NCI-H345 treated with DMSO at 0.1 percent for 48 hours (cell line): ENCODE measurements around the gene CCIN.
"Not testable (repeated sequence)": the region's sequence is repeated elsewhere in the genome, so short reads cannot be mapped to it uniquely, and the experiment has no call there.

Experiments used
- DNase-seq: peaks from one replicate; lab custom pipeline; 2025; ENCODE audit not compliant: unreplicated experiment; lab: John Stamatoyannopoulos, UW

The CCIN gene

DNA sequence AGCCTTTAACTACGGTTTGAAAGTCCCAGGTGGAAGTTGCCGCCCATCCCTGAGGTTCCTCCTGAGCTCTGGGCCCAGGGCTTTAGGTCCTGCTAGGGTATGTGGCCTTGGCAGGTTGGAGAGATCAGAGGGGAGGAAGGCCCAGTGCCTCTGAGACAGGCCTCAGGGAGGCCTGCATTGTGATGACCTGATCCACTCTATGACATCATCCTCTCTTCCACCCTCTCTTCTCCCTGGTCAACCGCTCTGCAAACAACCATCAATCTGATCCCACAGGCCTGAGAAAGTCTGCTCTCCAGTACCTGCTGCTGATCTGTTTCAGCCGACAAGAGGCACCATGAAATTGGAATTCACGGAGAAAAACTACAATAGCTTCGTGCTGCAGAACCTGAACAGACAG, at the start of gene CCIN:
Gene CCIN, plus strand, starts transcription at position 223 of the 400 bp plus-strand sequence. Its CDS starts 115 bp downstream, at position 338.
- no peak for DNase-seq

DNA sequence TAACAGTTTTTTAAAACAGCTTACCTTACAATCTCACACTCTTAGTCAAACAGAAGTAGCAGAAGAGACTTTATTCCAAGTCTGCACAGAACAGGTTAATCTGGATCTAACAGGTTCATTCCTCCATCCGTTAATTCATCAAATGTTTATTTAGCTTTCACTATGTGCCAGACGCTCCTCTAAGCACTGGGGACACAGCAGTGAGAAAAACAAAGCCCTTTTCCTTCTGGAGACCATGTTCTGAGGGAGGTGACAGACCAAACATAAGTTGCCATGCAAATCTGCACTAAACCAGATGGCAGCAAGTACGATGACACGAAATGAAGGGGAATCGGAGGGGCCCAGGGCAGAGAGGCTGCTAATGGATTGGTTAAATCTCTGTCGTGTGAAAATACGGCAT, 49.7 kb upstream of the CCIN start:
- DNase-seq = no peak

DNA sequence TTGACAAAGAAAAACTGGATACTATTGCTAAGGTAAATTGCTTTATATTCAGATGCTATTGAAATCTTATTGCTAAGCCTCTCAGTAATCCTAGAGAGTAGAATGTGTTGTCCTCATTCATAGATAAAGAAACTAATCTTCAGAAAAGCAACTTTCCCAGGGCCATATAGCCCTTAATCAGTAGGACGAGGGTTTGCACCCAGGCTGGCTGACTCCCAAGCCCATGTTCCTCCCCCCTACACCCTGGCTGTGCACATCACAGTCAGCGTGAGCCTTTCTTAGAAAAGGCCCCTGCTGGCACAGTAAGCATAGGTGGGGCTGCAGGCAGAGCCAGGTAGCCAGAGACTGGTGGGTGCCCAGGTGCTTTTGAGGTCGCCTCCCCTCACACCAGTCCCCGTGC, 48.5 kb upstream of the CCIN start:
- DNase-seq = no peak

DNA sequence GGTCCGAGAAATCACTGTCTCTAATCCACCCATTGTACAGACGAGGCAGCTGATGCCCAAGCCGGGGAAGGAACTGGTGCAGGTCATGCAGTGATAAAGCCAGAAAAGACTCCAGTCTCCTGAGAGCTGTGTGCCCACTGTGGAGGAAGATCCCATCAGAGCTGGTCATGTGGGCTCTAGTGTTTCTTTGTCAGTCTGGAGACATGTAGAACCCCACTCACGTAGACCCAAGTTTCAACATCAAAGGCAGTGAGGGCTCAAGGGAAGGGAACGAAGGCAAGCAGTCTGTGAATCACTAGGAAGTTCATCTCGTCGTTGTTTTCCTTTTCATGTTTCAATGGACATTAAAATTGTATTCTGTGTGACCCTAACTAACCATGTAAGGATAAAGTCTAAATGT, 47.2 kb upstream of the CCIN start:
- DNase-seq = no peak

DNA sequence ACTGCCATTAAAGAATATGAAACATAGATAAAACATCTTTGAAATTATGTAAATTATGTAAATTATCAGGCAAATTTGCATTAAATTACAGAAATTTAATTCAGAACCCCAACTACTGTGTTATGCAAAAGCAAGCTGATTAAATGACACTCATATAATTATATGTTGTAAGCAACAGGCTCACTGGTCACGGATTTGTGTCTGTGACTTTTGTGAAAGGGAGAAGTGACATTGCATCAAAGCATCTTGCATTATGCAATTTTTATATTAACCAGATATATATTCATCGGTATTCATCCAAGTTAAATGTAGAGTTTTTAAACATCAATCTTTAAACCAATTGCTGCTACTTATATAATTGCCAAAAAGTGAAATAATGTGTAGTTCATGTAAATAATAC, 45.7 kb upstream of the CCIN start:
- DNase-seq = no peak

DNA sequence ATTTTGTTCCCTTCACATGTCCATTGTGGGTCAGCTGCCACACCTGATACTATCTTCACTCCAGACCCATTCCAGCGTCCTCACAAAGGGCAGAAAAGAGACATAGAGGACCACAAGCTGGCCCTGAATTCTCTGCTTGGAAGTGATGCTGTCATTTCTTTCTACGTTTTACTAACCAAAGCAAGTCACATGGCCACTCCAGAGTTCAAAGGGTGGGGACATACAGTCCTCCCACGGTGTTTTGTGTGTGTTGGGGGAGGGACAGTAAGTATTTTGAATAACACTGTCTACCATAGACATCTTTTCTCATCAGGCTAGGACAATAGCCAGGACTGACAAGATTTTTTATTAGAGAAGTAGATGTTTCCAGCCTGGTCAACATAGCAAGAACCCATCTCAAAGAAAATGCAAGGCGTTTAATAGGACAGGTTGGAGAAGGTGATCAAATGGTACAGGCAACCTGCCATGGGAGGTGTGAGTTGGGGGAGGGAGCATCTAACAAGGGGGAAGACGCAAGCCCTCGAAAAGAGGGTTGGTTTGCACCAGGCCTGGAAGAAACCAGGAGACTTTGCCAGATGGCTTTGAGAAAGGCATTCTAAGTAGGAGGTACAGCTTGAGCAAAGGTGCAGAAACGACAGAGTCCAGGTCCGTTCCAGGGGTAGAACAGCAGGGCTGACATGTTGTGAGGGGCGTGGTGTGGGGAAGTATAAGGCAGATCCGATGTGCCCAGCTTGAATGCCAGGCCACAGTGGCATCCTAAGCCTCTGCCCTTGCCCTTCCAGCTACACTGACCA, 43.9 kb upstream of the CCIN start:
- DNase-seq = no peak

DNA sequence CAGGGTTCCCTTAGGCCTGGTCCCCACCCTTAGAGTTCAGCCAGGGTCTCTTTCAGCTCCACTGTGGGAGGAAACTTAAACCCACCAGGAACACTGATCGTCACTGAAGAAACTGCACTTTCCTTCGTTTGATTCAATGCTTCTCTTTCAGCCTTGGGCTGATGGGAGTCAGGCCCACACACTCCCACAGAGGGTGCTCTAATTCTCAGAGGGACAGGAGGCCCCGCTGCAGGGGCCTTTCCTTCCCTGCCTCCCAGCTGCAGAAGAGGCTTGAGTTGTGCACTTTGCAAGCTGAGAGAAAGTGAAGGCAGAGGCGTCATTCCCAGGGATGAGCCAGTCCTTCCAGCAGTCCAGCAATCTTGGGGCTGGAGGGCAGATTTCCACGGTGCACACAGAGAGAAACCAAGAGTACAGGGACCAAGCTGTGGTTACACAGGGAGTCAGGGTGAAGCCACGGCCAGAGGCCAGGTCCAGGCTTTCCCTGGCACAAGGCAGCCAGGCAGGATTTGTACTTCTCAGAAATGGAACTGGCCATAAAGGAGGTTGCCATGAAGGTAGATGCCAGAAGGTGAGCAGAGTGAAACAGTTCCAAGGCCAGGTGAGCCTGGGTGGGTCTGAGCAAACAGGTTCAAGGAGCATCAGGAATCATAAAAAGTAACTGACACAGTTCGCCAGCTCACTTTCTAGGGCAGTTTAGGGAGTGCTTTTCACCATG, 43.0 kb upstream of the CCIN start:
- no peak for DNase-seq

DNA sequence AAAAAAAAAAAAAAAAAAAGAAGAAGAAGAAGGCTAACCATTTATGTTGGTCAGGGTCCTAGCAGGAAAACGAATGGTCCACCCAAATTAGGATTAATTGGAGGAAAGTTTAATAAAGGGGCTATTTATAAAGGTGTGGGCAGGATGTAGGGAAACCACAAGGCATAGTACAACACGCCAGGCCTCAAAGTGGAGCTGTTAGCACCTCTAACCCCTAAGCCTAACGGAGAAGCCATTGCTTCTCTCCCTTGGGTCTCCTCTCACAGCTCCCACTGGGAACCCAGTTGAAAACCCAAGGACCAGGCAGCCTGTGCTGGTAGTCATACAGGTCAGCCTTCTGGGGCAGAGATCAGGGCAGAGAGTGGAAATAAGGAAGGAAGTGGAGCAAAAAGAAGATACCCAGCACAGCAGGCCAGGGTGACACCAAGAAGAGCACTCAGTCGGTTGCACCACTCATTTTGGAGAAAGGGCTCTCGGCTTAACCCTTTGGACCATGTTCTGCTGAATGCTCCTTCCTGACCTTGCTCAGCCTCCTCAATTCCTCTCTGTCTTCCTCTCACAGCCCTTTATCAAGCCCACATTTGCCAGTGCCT, 41.4 kb upstream of the CCIN start:
- no peak for DNase-seq

DNA sequence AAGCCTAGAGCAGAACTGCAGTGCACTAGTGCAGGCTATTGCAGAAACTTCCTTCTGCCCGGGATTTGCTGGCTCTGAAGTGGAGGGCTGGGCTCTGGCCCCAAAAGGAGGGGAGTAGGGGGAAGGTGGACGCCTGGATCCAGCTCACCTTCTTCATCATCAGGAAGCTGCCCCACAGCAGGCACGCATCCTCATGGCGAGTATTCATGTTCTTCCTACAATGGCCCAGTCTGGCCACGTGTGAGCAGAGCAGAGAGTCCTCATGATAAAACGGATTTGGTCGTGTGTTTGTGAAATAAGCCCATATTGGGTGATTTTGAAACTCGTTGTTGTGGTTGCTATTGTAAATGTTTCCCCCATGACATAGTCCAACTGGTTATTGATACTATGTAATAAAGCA, 40.8 kb upstream of the CCIN start:
- no peak for DNase-seq

DNA sequence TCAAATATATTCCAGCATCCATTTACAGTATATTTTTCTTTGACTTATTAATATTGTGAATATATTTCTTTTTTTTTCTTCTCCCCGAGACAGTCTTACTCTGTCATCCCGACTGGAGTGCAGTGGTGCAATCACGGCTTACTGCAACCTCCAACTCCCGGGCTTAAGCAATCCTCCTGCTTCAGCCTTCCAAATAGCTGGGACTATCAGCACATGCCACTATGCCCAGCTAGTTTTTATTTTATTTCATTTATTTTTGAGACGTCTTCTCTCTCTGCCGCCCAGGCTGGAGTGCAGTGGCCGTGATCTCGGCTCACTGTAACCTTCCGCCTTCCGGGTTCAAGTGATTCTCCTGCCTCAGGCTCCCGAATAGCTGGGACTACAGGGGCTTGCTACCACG, 40.0 kb upstream of the CCIN start:
- DNase-seq = no peak

DNA sequence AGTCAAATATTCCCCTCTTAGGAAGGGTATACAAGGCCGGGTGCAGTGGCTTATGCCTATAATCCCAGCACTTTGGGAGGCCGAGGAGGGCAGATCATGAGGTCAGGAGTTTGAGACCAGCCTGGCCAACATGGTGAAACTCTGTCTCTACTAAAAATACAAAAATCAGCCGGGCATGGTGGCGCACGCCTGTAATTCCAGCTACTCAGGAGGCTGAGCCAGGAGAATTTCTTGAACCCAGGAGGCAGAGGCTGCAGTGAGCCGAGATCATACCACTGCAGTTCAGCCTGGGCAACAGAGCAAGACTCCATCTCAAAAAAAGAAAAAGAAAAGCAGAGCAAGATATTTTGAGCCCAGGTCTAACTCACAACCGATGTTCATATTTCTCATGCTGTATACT, 37.5 kb upstream of the CCIN start:
- DNase-seq = not testable (repeated sequence)

DNA sequence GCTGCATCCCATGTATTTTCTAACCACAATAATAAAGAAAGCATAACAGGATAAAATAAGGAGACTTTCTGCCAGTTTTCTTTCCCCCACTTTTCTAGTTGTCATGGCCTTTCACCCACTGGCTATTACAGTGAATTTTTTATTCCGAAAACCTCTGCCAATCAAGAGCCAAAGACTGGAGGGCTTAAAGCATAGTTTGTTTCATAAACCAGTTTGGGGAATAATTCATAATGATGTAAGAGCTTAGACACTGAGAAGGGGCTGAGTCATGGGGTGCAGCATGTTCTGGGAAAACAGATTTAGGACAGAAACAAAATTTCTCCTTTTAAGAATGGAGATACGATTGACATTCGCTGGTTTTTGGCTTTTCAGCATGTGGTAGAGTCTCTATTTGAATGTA, 37.1 kb upstream of the CCIN start:
- no peak for DNase-seq

DNA sequence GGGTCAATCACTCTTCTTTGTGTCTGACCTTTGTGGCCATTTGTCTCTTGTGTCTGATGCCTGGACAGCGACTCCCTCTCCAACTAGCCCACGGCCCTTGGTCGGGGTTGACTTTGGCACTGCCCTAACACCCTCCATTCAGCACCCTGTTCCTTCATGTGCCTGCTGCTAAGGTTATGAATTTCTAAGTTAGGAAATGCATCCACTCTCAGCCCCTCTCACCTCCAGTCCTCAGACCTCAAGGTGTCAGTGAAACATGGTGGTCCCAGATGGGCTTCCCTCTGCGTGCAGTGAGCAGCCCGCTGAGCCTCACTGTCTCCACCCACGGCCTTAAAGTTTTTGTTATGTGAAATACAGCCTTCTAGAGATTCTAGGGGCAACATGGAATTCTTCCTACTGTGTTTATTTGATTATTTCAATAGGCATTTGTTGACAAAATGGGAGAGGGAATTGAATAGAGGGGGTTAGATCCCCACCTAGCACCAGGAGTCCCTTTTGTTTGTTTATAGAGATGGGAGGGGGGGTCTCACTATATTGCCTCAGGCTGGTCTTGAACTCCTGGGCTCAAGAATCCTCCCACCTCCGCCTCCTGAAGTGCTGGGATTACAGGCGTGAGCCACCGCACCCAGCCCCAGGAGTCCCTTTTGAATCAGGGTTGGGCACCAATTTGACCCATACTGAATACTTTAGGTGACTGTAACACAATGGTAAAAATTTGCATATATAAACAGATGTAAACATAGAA, 34.3 kb upstream of the CCIN start:
- no peak for DNase-seq

DNA sequence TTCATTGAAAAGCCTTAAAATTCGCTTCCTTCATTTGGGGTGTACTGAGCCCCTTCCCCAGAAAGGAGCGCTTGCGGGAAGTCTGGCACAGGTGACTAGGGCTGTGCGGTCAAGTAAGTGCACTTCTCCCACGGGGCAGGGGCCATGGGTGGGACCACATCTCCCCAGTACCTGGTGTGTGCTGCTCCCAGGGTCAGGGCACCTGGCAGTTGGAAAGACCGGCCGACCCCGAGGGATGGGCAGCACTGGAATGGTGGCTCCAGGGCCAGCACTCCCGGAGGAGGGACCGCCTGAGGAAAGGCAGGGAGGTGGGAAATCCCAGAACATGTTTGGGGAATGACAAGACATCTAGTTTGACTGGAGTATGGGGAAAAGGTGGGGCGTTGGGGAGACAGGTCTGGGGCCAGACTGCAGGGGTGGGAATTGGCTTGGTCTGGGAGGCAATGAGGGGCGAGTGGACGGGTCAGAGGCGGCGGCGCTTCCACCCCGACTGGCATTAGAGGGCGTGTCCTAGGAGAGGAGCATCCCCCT, 33.4 kb upstream of the CCIN start:
- no peak for DNase-seq

DNA sequence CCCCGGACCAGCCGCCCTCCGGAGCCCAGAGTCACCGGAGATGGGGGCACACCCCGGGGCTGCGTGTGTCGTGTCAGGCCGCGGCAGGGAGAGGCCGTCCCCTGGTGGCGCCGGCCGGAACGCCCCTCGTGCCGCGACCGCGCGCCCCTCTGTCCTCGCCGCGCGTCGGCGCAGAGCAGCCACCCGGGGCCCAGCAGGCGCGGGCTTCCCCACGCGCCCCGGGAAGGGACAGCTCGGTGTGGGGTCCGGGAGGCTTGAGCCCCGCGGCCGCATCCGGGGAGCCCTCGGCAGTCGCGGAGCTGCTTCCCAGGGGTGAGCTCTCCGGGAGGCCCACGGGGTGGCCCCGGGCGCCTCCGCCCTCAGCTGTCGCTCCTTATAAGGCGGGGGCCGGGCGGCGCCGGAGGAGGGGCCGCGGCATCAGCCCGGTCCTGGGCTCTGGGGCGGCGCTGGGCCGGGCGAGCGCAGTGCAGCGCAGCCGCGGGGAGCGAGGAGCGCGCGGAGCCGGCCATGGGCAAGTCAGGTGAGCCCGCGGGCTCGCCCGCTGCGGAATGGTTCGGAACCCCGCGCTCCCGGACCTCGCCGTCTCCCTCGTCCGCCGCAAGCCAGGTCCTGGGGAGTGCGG, 32.8 kb upstream of the CCIN start, which contains the start of gene GLIPR2:
Gene GLIPR2, plus strand, starts transcription at position 462 of the 622 bp plus-strand sequence. Its CDS starts 46 bp downstream, at position 508.
- no peak for DNase-seq

DNA sequence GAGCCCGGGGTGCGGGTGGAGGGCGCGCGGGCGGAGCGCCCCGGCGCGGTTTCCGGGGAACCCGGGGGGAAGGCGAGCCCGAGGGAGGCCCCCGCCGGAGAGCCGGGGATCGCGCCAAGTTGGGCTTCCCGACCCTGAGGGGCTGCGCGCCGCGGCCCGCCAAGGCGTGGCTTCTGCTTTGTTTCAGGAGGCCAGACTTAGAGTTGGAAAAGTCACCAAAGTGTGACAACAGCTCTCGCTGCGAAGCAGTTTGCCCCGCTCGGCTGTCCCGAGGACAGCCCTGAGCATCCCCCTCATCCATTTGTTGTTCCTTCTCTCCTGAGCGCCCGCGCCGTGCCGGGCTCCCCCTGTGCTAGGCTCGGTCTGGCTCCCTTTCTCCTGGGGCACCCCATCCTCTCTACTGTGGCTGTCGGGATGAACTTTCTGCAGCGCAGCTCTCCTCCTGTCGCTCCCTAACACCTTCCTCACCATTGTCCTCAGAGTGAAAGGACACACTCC, 32.2 kb upstream of the CCIN start:
- DNase-seq = no peak

DNA sequence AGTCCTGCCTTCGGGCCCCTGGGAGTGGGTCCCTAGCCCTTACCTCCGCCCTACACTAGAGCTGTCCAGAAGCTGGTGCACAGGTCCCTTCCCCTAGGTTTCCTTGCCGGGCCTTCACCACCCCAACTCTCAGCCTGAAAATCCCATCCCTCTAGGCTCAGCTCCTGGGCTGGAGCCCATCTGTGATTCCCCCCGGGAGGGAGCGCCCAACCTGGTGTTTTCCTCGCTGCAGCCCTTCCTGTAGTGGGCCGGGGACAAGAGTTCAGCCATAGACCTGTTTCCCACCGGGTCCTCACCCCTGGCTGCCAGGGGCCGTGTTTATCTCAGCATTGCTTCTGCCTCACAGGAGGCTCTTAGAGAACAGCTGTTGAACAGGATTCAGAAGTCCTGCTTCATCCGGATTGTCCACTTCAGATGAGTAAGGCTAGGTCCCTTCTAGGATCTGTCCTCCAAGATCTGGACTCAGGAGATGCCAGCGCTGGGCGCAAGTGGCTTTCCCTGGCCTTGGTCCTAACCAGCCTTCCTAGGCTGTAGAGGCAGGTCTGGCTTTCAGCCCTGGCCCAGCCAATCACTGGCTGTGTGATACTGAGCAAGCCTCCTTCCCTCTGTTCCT, 31.7 kb upstream of the CCIN start:
- no peak for DNase-seq

DNA sequence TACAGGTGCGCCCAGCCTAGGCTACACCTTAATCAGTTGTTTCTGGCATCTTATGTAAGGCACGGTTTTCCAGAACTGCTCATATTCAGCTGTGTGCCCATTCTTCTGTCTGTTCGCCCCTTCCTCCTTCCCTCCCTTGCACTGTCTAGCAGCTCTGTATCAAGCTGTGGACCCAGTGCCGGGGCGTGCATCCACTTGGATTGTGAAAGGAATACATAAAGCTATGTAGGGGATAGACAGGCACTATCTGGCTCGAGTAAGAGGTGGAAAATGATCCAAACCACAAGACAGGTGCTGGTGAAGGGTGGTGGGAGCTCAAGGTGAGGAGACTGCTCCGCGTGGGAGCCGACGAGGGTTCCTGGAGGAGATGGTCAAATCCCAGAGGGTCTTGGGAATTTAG, 30.7 kb upstream of the CCIN start:
- no peak for DNase-seq

DNA sequence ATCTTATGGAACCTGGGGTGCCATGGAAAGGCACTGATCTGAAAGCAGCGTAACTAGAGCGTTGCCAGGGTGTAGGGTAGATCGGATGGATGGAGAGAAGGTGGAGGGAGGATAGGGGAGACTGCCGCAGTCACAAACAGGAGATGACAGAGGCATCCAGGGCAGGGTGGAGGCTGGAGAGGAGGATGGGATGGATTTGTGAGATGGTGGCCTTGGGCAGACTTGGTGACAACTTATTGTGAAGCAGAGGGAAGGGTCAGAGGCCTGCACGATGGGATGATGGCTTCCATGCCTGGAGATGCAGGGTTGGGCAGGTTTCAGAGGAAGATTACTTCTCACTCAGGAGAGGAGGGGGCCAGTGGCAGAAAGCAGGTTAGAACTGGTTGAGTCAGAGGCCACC, 30.3 kb upstream of the CCIN start:
- no peak for DNase-seq
